ENCODE data around the gene RAB40B. TPM values are rescaled to one million over a fixed set of nuclear protein-coding genes. Genes with fewer than 3 reads are reported as not detected.

RAB40B gene
- total RNA-seq, 3 donors from 2014 or later (not counting 1 experiment from before 2014, with no cell fraction given) = 3.7 to 7.3 (median 4.0) TPM

DNA sequence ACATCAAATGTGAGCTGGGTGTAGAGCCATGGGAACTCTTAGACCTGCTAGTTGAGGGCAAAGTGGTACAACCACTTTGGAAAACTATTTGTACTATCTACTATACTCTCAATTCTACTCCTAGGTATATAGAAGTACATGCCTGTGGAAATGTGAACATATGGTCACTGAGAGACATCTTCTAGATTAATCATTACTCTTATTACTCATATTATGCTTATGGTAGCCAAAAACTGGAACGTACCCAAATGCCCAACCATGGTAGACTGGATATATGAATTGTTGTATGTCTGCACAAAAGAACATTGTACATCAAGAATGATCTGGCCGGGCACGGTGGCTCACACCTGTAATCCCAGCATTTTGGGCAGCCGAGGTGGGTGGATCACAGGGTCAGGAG lies 53.0 kb downstream of the RAB40B start:
- Mint-ChIP-seq H3K27ac (peak overlapping the region in 1 of 2 donors; percentile 77), H3K36me3 (no peaks in the 10 kb centered on the region), H3K4me3 (peak overlapping the region; percentile 89), H3K9me3 (no peaks in the 10 kb centered on the region), H3K4me1 (peaks cover 24 to 45% of the 10 kb centered on the region in 2 donors), H3K27me3 (ENCODE audit: low read depth in 2 of 2) (no peaks in the 10 kb centered on the region)
- DNase-seq (no peak), ATAC-seq (no peak)
- Histone ChIP-seq H3K27me3 (ENCODE audit: control insufficient read depth, insufficient read depth, low read length) (no peaks in the 10 kb centered on the region), H3K9me3 (ENCODE audit: control insufficient read depth, insufficient read depth, low read length) (no peaks in the 10 kb centered on the region), H3K4me1 (ENCODE audit: control insufficient read depth, insufficient read depth, low read length) (peaks cover 24% of the 10 kb centered on the region), H3K27ac (ENCODE audit: low read length) (no peak overlapping the region), H3K4me3 (ENCODE audit: low read length) (no peak overlapping the region), H3K36me3 (ENCODE audit: control insufficient read depth, insufficient read depth, low read length) (peaks cover 28% of the 10 kb centered on the region)
- no peak for TF ChIP-seq CTCF (IDR thresholded peaks at IDR 0.05)
- intact Hi-C loops (cut with micrococcal nuclease) = no loop called here
- 98% methylated on average over 4 of the region's 4 CpGs for WGBS (ENCODE audit: insufficient coverage)

DNA sequence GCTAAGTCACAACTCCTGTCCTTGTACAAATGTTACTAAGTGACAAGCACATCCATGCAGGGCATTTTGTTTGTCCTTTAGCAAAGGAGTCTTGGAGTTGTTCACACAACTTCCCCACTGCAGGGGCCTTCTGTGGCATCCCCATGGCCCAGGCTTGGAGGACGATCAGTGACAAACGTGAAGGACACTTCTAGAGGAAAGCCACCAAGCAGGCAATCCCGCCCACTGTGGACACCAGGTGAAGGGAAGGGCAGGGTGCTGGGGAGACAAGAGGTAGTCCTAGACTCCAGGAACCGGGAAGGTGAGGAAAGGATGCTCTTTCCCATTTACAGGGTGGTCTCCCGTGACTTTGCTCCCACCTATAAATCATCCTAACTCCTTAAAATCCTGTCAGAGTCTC lies 54.4 kb downstream of the RAB40B start:
- peaks cover 32% of the 10 kb centered on the region for H3K36me3 ChIP-seq (ENCODE audit: control insufficient read depth, insufficient read depth, low read length)
- H3K4me1 Mint-ChIP-seq = peaks cover 26 to 46% of the 10 kb centered on the region in 2 donors
- H3K27ac ChIP-seq (ENCODE audit: low read length) = no peak overlapping the region
- no peak overlapping the region for H3K4me3 ChIP-seq (ENCODE audit: low read length)
- H3K27me3 Mint-ChIP-seq (ENCODE audit: low read depth in 2 of 2) = no peaks in the 10 kb centered on the region
- TF ChIP-seq CTCF (IDR thresholded peaks at IDR 0.05) = no peak
- no peaks in the 10 kb centered on the region for H3K9me3 ChIP-seq (ENCODE audit: control insufficient read depth, insufficient read depth, low read length)
- DNase-seq = no peak
- WGBS (ENCODE audit: insufficient coverage) = 89% methylated on average over 5 of the region's 5 CpGs
- H3K4me1 ChIP-seq (ENCODE audit: control insufficient read depth, insufficient read depth, low read length) = peaks cover 20% of the 10 kb centered on the region
- ATAC-seq = no peak
- intact Hi-C loops (cut with micrococcal nuclease) = no loop called here
- no peaks in the 10 kb centered on the region for H3K36me3 Mint-ChIP-seq
- H3K9me3 Mint-ChIP-seq = no peaks in the 10 kb centered on the region
- no peaks in the 10 kb centered on the region for H3K27me3 ChIP-seq (ENCODE audit: control insufficient read depth, insufficient read depth, low read length)
- H3K27ac Mint-ChIP-seq = no peak overlapping the region
- H3K4me3 Mint-ChIP-seq = no peak overlapping the region

DNA sequence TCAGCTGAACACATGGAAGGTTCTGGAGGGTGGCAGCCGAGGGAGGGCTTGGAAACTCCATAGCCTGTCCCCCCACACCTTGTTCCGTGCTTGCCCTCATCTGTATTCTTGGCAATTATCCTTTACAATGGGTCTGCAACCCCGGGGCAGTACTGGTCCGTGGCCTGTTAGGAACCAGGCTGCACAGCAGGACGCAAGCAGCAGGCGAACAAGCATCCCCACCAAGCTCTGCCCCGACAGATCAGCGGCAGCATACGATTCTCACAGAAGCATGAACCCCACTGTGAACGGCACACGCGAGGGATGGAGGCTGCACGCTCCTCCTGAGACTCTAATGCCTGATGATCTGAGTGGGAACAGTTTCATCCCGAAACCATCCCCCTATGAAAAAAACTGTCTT lies 56.5 kb downstream of the RAB40B start:
- Mint-ChIP-seq H3K4me1 (peaks cover 32 to 52% of the 10 kb centered on the region in 2 donors), H3K36me3 (no peaks in the 10 kb centered on the region), H3K9me3 (no peaks in the 10 kb centered on the region), H3K27ac (no peak overlapping the region), H3K4me3 (no peak overlapping the region), H3K27me3 (ENCODE audit: low read depth in 2 of 2) (no peaks in the 10 kb centered on the region)
- no peak for TF ChIP-seq CTCF (IDR thresholded peaks at IDR 0.05)
- Histone ChIP-seq H3K4me3 (ENCODE audit: low read length) (no peak overlapping the region), H3K36me3 (ENCODE audit: control insufficient read depth, insufficient read depth, low read length) (peaks cover 32% of the 10 kb centered on the region), H3K4me1 (ENCODE audit: control insufficient read depth, insufficient read depth, low read length) (peaks cover 8% of the 10 kb centered on the region), H3K27me3 (ENCODE audit: control insufficient read depth, insufficient read depth, low read length) (no peaks in the 10 kb centered on the region), H3K9me3 (ENCODE audit: control insufficient read depth, insufficient read depth, low read length) (no peaks in the 10 kb centered on the region), H3K27ac (ENCODE audit: low read length) (no peak overlapping the region)
- WGBS (ENCODE audit: insufficient coverage) = 98% methylated on average over 14 of the region's 14 CpGs
- DNase-seq = no peak
- no peak for ATAC-seq
- intact Hi-C loops (cut with micrococcal nuclease) = no loop called here

- H3K4me1 Mint-ChIP-seq = peaks cover 32 to 47% of the 10 kb centered on the region in 2 donors
- Histone ChIP-seq H3K4me1 (ENCODE audit: control insufficient read depth, insufficient read depth, low read length) (no peaks in the 10 kb centered on the region), H3K4me3 (ENCODE audit: low read length) (no peak overlapping the region), H3K27me3 (ENCODE audit: control insufficient read depth, insufficient read depth, low read length) (no peaks in the 10 kb centered on the region), H3K36me3 (ENCODE audit: control insufficient read depth, insufficient read depth, low read length) (peaks cover 32% of the 10 kb centered on the region), H3K9me3 (ENCODE audit: control insufficient read depth, insufficient read depth, low read length) (no peaks in the 10 kb centered on the region), H3K27ac (ENCODE audit: low read length) (no peak overlapping the region)
- H3K27ac Mint-ChIP-seq = no peak overlapping the region
- H3K36me3 Mint-ChIP-seq = no peaks in the 10 kb centered on the region
- no peaks in the 10 kb centered on the region for H3K9me3 Mint-ChIP-seq
- DNase-seq = no peak
- ATAC-seq = no peak
- WGBS (ENCODE audit: insufficient coverage) = 86% methylated on average over 5 of the region's 5 CpGs
- no peak overlapping the region for H3K4me3 Mint-ChIP-seq
- no peak for TF ChIP-seq CTCF (IDR thresholded peaks at IDR 0.05)
- H3K27me3 Mint-ChIP-seq (ENCODE audit: low read depth in 2 of 2) = no peaks in the 10 kb centered on the region
- intact Hi-C loops (cut with micrococcal nuclease) = no loop called here
Measured at GRCh38 chr17:82640036-82640435, 58.5 kb downstream of the RAB40B start.
